Upper lobe of right lung (tissue), 1 donor: ENCODE results near the gene OR2S2. TPM values are rescaled to one million over a fixed set of nuclear protein-coding genes. Genes with fewer than 3 reads are reported as not detected.

Source experiments
- ATAC-seq: fragments of 200-7000 bp; cut with Tn5 transposase; one replicate; pipeline ENCODE4 v1.9.1; 2020; ENCODE audit warnings: mild to moderate bottlenecking, moderate library complexity
- DNase-seq: peaks from one replicate; pipeline ENCODE4 v3.0.0-alpha.2; 2020
- H3K27ac ChIP-seq: fragments of 200-600 bp; one replicate; pipeline ENCODE4 v1.8.0; 2022
- H3K27me3 ChIP-seq: fragments of 200-600 bp; one replicate; pipeline ENCODE4 v1.8.0; 2022; ENCODE audit warnings: mild to moderate bottlenecking
- H3K36me3 ChIP-seq: fragments of 200-600 bp; one replicate; pipeline ENCODE4 v1.8.0; 2022
- H3K4me1 ChIP-seq: fragments of 200-600 bp; one replicate; pipeline ENCODE4 v1.8.0; 2022
- H3K4me3 ChIP-seq: fragments of 200-600 bp; one replicate; pipeline ENCODE4 v1.8.0; 2022; ENCODE audit warnings: mild to moderate bottlenecking
- H3K9me3 ChIP-seq: fragments of 200-600 bp; one replicate; pipeline ENCODE4 v1.8.0; 2022
- intact Hi-C: fragments of 100-400 bp; cut with DNase I; formaldehyde crosslinking; loops from one replicate; pipeline ENCODE4 v1.11.0; 2022
- total RNA-seq: library from RNA; stranded (reverse); fragmentation: NEBNext Ultra II Directional; extraction: Animal tissue kit (Norgen Biotek cat#: 25700); gene quantifications from one replicate; pipeline ENCODE4 v1.2.1, GENCODE V29; 2021
- TF ChIP-seq, protein P1 (sequence below): fragments of 200-600 bp; IDR thresholded peaks from one replicate; pipeline ENCODE4 v1.8.0; 2022; ENCODE audit warnings: antibody characterized with exemption
- donor health status: DM: no; HTN: yes; CAD: no; lungs with severe emphysema.

Gene OR2S2
- total RNA-seq, 1 donor from 2014 or later: not detected

DNA sequence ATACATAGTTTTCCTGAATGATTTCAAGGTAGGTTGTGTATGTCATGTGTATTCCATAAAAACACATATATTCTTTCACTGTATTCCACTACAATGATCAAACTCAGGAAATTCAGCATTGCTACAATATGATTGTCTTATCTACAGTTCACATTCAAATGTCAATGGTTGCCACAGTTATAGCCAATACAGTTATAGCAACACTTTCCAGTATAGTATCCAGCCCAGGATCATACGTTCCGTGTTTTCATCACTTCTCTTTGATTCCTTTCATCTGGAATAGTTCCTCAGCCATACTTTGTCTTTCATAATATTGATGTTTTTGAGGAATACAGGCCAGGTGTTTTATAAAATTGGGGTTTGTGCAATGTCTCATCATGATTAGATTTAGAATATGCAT, 9.5 kb downstream of the OR2S2 start:
- Histone ChIP-seq H3K4me3 (no peak overlapping the region), H3K9me3 (no peaks in the 10 kb centered on the region), H3K4me1 (peaks cover 28% of the 10 kb centered on the region), H3K27me3 (no peaks in the 10 kb centered on the region), H3K36me3 (no peaks in the 10 kb centered on the region), H3K27ac (no peak overlapping the region)
- TF ChIP-seq, protein P1, sequence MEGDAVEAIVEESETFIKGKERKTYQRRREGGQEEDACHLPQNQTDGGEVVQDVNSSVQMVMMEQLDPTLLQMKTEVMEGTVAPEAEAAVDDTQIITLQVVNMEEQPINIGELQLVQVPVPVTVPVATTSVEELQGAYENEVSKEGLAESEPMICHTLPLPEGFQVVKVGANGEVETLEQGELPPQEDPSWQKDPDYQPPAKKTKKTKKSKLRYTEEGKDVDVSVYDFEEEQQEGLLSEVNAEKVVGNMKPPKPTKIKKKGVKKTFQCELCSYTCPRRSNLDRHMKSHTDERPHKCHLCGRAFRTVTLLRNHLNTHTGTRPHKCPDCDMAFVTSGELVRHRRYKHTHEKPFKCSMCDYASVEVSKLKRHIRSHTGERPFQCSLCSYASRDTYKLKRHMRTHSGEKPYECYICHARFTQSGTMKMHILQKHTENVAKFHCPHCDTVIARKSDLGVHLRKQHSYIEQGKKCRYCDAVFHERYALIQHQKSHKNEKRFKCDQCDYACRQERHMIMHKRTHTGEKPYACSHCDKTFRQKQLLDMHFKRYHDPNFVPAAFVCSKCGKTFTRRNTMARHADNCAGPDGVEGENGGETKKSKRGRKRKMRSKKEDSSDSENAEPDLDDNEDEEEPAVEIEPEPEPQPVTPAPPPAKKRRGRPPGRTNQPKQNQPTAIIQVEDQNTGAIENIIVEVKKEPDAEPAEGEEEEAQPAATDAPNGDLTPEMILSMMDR: no peak
- DNase-seq: no peak
- no peak for ATAC-seq
- intact Hi-C loops: loop anchor here (5.0 kb wide), 1 partner anchor 41 kb away; the partner anchor contains the start of genes HRCT1 and SPAAR

DNA sequence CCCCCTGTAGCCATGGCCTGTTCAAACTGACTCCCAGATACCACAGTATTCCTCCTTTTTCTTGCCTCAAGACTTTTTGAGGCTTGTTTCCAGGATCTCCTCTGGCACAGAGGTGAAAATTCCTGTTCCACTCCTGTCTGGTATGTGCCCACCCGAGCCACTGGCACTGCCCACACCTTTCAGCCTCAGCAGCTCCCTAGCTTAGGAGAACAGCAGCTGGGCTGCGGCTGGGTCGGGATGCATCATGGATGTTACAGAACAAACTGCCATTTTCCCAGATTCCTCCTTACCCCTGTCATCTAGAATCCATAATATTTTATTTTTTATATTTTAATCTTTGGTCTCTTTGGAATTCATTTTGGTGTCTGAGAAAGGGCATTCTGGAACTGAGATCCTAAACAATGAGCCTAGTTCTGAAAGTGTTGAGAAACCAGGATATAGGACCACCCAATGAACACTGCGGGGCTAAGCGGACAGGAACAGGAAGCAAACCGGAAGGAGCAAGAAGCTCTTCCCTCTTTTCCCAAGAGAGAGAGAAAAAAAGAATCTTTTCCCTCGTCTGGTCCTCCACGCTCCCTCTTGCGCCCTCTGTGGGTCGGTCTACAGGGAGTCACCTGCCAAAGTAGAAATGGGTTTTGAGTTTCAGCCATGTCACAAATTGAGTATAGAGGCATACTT, 12.5 kb downstream of the OR2S2 start:
- Histone ChIP-seq H3K27me3 (no peaks in the 10 kb centered on the region), H3K27ac (peak overlapping the region; percentile 60), H3K9me3 (no peaks in the 10 kb centered on the region), H3K36me3 (no peaks in the 10 kb centered on the region), H3K4me1 (peaks cover 28% of the 10 kb centered on the region), H3K4me3 (peak overlapping the region; percentile 11)
- TF ChIP-seq, protein P1: peak; percentile 83
- DNase-seq (peak; percentile 86), ATAC-seq (peak; percentile 80)
- intact Hi-C loops: loop anchor here (5.0 kb wide), 1 partner anchor 38 kb away; the partner anchor contains the start of genes HRCT1 and SPAAR

DNA sequence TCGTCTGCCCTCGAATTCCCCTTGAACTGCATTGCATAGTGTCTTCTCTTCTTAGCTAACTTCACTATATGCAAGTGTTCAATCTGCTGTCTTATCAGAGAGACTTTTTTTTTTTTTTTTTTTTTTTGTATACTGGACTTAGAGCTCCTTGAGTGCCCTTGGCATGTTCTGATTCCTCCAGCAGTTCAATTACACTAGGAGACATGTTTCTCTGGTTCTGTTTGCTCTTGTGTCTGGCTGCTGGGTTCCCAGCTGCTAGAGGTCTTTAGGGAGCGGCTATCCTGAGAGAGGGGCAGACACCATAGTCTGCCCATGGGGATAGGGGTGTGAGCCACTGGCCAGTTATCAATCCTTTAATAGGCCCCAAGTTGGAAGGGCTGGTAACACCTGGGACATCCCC, 13.1 kb downstream of the OR2S2 start:
- no peaks in the 10 kb centered on the region for H3K27me3 ChIP-seq
- ATAC-seq: peak; percentile 18

DNA sequence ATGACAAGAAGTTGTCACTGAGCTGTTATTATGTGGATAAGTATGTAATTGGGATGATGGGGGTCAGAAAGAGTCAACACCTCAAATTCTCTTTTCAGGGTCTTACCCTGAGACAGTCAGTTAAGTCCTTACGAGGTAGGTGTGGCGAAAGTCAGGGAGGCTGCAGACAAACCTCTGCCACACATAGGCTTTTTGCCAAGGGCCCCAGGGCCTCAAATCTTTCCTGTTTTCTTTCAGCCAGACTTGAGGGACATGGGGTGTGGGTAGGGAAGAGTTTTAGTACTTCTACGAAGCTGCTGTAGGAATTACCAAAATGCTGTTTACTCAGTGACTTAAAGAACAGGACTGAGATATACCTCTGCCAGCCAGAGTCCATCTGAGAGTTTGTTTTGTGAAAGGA, 13.8 kb downstream of the OR2S2 start:
- Histone ChIP-seq H3K27ac (no peak overlapping the region), H3K9me3 (no peaks in the 10 kb centered on the region), H3K4me3 (no peak overlapping the region), H3K36me3 (no peaks in the 10 kb centered on the region), H3K27me3 (no peaks in the 10 kb centered on the region), H3K4me1 (peaks cover 16% of the 10 kb centered on the region)
- ATAC-seq: no peak
- intact Hi-C loops: no loop called here
- TF ChIP-seq, protein P1: no peak
- no peak for DNase-seq

More for the DNA sequence above, 13.1 kb downstream of the OR2S2 start:
- H3K9me3 ChIP-seq: no peaks in the 10 kb centered on the region
- intact Hi-C loops: loop anchor here (5.0 kb wide), 1 partner anchor 38 kb away; the partner anchor contains the start of genes HRCT1 and SPAAR
- DNase-seq: no peak
- H3K36me3 ChIP-seq: no peaks in the 10 kb centered on the region
- peak overlapping the region; percentile 60 for H3K27ac ChIP-seq
- TF ChIP-seq, protein P1: no peak
- peaks cover 23% of the 10 kb centered on the region for H3K4me1 ChIP-seq
- H3K4me3 ChIP-seq: no peak overlapping the region

DNA sequence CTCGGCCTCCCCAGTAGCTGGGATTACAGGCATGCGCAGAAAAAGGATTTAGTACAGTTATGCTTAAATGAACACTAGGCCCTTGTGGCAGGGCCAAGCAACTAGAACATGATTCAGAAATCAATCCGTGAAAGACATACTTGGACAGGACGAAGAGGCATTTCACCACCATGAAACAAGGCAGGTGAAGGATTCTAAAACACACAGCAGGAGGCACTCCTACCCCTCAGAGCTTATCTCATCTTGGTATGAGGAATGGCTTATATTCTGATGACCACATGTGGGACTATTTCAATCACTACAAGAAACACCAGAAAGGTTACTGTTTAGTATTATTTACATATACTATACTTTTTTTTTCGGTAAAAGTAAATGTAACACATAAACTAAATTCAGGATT, 15.7 kb downstream of the OR2S2 start:
- ATAC-seq (no peak), DNase-seq (no peak)
- Histone ChIP-seq H3K36me3 (no peaks in the 10 kb centered on the region), H3K4me1 (peaks cover 9% of the 10 kb centered on the region), H3K9me3 (no peaks in the 10 kb centered on the region), H3K4me3 (no peak overlapping the region), H3K27me3 (no peaks in the 10 kb centered on the region), H3K27ac (no peak overlapping the region)
- intact Hi-C loops: no loop called here
- TF ChIP-seq, protein P1: no peak
